ENCODE data around the gene EIF4EBP3.

The EIF4EBP3 gene

GRCh38 chr5:140596321-140596741, 48.9 kb downstream of the EIF4EBP3 start:
- no peak overlapping the region for H3K27ac ChIP-seq
- no peaks in the 10 kb centered on the region for H3K27me3 ChIP-seq (ENCODE audit: insufficient read depth, low read depth)
- no peak overlapping the region for H3K4me2 ChIP-seq
- H3K9ac ChIP-seq = no peak overlapping the region
- TF ChIP-seq, protein P1, sequence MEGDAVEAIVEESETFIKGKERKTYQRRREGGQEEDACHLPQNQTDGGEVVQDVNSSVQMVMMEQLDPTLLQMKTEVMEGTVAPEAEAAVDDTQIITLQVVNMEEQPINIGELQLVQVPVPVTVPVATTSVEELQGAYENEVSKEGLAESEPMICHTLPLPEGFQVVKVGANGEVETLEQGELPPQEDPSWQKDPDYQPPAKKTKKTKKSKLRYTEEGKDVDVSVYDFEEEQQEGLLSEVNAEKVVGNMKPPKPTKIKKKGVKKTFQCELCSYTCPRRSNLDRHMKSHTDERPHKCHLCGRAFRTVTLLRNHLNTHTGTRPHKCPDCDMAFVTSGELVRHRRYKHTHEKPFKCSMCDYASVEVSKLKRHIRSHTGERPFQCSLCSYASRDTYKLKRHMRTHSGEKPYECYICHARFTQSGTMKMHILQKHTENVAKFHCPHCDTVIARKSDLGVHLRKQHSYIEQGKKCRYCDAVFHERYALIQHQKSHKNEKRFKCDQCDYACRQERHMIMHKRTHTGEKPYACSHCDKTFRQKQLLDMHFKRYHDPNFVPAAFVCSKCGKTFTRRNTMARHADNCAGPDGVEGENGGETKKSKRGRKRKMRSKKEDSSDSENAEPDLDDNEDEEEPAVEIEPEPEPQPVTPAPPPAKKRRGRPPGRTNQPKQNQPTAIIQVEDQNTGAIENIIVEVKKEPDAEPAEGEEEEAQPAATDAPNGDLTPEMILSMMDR (conservative IDR thresholded peaks at IDR 0.05; ENCODE audit: low read depth, low read length) = no peak
- no peaks in the 10 kb centered on the region for H4K20me1 ChIP-seq (ENCODE audit: insufficient read depth)
- H3K4me3 ChIP-seq (IDR thresholded peaks at IDR 0.05; ENCODE audit: insufficient read depth, low read depth, low read length) = no peak overlapping the region
- no peaks in the 10 kb centered on the region for H3K79me2 ChIP-seq (ENCODE audit: insufficient read depth, low read depth)
- peaks cover 13% of the 10 kb centered on the region for H3K4me1 ChIP-seq (ENCODE audit: low read depth, poor library complexity, severe bottlenecking)
- no peaks in the 10 kb centered on the region for H3K36me3 ChIP-seq (ENCODE audit: insufficient read depth)
- H2AFZ ChIP-seq (ENCODE audit: low read depth) = no peak overlapping the region

- no peak overlapping the region for H3K27ac ChIP-seq
- TF ChIP-seq, protein P1 (conservative IDR thresholded peaks at IDR 0.05; ENCODE audit: low read depth, low read length) = no peak
- H3K36me3 ChIP-seq (ENCODE audit: insufficient read depth) = no peaks in the 10 kb centered on the region
- H3K27me3 ChIP-seq (ENCODE audit: insufficient read depth, low read depth) = no peaks in the 10 kb centered on the region
- H2AFZ ChIP-seq (ENCODE audit: low read depth) = no peak overlapping the region
- no peak overlapping the region for H3K9ac ChIP-seq
- H3K4me3 ChIP-seq (IDR thresholded peaks at IDR 0.05; ENCODE audit: insufficient read depth, low read depth, low read length) = no peak overlapping the region
- no peaks in the 10 kb centered on the region for H3K79me2 ChIP-seq (ENCODE audit: insufficient read depth, low read depth)
- H4K20me1 ChIP-seq (ENCODE audit: insufficient read depth) = no peaks in the 10 kb centered on the region
- peaks cover 13% of the 10 kb centered on the region for H3K4me1 ChIP-seq (ENCODE audit: low read depth, poor library complexity, severe bottlenecking)
- no peak overlapping the region for H3K4me2 ChIP-seq
Measured at GRCh38 chr5:140598836-140599235, 51.4 kb downstream of the EIF4EBP3 start.
